Endodermal cell (in vitro differentiated cells): ENCODE results near the gene DCTN4. TPM values are rescaled to one million over a fixed set of nuclear protein-coding genes. Genes with fewer than 3 reads are reported as not detected.

ENCODE experiments used
- DNase-seq: peaks from one replicate; pipeline ENCODE4 v3.0.0-alpha.2; 2017
- H3K27ac ChIP-seq: 2 replicates; pipeline ENCODE4 v1.5.1; 2013; ENCODE audit warnings: mild to moderate bottlenecking, low read depth, low read length, moderate library complexity
- H3K27me3 ChIP-seq: 2 replicates; pipeline ENCODE4 v1.6.1; 2013; ENCODE audit warnings: mild to moderate bottlenecking, low read length, moderate library complexity; ENCODE audit not compliant: insufficient read depth, control insufficient read depth, poor library complexity, severe bottlenecking
- H3K36me3 ChIP-seq: 2 replicates; pipeline ENCODE4 v1.7.0; 2013; ENCODE audit warnings: mild to moderate bottlenecking, low read length, moderate library complexity; ENCODE audit not compliant: control insufficient read depth, insufficient read depth
- H3K4me1 ChIP-seq: one replicate; pipeline ENCODE4 v1.7.0; 2013; ENCODE audit warnings: low read length; ENCODE audit not compliant: control insufficient read depth, insufficient read depth
- H3K4me3 ChIP-seq: 2 replicates; pipeline ENCODE4 v1.5.1; 2013; ENCODE audit warnings: mild to moderate bottlenecking, low read length, moderate library complexity
- H3K9ac ChIP-seq: 2 replicates; pipeline ENCODE4 v1.6.1; 2013; ENCODE audit warnings: mild to moderate bottlenecking, low read length, moderate library complexity; ENCODE audit not compliant: poor library complexity, severe bottlenecking; ENCODE audit errors: extremely low read depth
- H3K9me3 ChIP-seq: 2 replicates; pipeline ENCODE4 v1.6.1; 2013; ENCODE audit warnings: mild to moderate bottlenecking, low read length, moderate library complexity; ENCODE audit not compliant: control insufficient read depth
- H3K27ac Mint-ChIP-seq: 2 replicates; pipeline ENCODE4 v1.8.0; 2020; ENCODE audit warnings: mixed read lengths
- H3K27me3 Mint-ChIP-seq: 2 replicates; pipeline ENCODE4 v1.8.0; 2021; ENCODE audit warnings: mild to moderate bottlenecking, mixed read lengths; ENCODE audit not compliant: insufficient read depth
- H3K36me3 Mint-ChIP-seq: 2 replicates; pipeline ENCODE4 v1.8.0; 2020; ENCODE audit warnings: low read depth, mixed read lengths
- H3K4me1 Mint-ChIP-seq: 2 replicates; pipeline ENCODE4 v1.8.0; 2020; ENCODE audit warnings: mixed read lengths
- H3K4me3 Mint-ChIP-seq: 2 replicates; pipeline ENCODE4 v1.8.0; 2020; ENCODE audit warnings: mild to moderate bottlenecking, moderate library complexity, mixed read lengths
- H3K9me3 Mint-ChIP-seq: 2 replicates; pipeline ENCODE4 v1.8.0; 2020; ENCODE audit warnings: mild to moderate bottlenecking, mixed read lengths
- CTCF ChIP-seq: fragments of 200-600 bp; sonication (generic); conservative IDR thresholded peaks from 2 replicates; pipeline ENCODE4 v1.5.0; 2021; ENCODE audit warnings: antibody characterized with exemption, mild to moderate bottlenecking
- WGBS, 2 experiments: methylation state at CpG; one replicate each; pipeline versions ENCODE4 v1.1.5 to v1.1.7; 2013; ENCODE audit warnings: missing lambda C conversion rate in 2 of 2, mixed read lengths in 1 of 2; ENCODE audit not compliant: insufficient coverage in 1 of 2, insufficient read length in 1 of 2; 5-methylcytosine and 5-hydroxymethylcytosine counted together
- total RNA-seq, 2 donors: library from RNA; stranded (reverse); fragmentation: NEBNext Ultra II Directional in 1 of 2; extraction: Animal tissue kit (Norgen Biotek cat#: 25700) in 1 of 2; gene quantifications; 2 replicates in 1 of 2; 3 replicates in 1 of 2; pipeline ENCODE4 v1.2.1, GENCODE V29; 2021

DCTN4 gene
- total RNA-seq, 2 donors from 2014 or later, result 51.5 to 64.3 TPM

GRCh38 chr5:150788977-150789376 lies 30.2 kb upstream of the DCTN4 start:
- H3K4me1 ChIP-seq, result peaks cover 4% of the 10 kb centered on the region
- no peak for DNase-seq
- Mint-ChIP-seq H3K9me3 (peaks cover 12% of the 10 kb centered on the region), H3K36me3 (peaks cover 5% of the 10 kb centered on the region), H3K27ac (no peak overlapping the region), H3K4me3 (no peak overlapping the region), H3K4me1 (peaks cover 22% of the 10 kb centered on the region), H3K27me3 (no peaks in the 10 kb centered on the region)
- H3K9me3 ChIP-seq, result peaks cover 16% of the 10 kb centered on the region
- no peaks in the 10 kb centered on the region for H3K27me3 ChIP-seq
- H3K36me3 ChIP-seq, result no peaks in the 10 kb centered on the region
- no peak overlapping the region for H3K4me3 ChIP-seq
- TF ChIP-seq CTCF, result no peak
- H3K9ac ChIP-seq, result no peak overlapping the region
- H3K27ac ChIP-seq, result no peak overlapping the region

DNA sequence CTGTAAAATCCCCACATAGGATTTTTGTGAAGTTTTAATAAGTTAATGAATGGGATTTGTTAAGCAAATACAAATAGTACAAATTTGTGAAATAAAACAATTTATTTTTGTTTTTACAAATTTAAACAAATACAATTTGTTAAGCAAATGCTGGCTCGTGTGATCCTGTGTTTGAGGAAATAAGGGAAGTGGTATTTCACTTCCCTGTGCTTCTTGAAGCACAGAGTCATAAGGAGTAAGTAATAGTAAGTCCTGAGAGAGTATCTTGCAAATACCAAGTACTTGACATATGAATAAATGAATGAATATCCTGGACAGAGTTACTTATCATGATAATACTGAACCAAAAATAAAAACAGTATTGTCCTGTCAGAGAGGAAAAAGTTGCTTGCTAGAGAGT lies 28.8 kb upstream of the DCTN4 start:
- Mint-ChIP-seq H3K4me3 (no peak overlapping the region), H3K9me3 (peaks cover 12% of the 10 kb centered on the region), H3K4me1 (peaks cover 16% of the 10 kb centered on the region), H3K27ac (no peak overlapping the region), H3K36me3 (peaks cover 5% of the 10 kb centered on the region), H3K27me3 (no peaks in the 10 kb centered on the region)
- TF ChIP-seq CTCF, result no peak
- no peak overlapping the region for H3K9ac ChIP-seq
- H3K4me3 ChIP-seq, result no peak overlapping the region
- H3K4me1 ChIP-seq, result peaks cover 4% of the 10 kb centered on the region
- no peaks in the 10 kb centered on the region for H3K36me3 ChIP-seq
- no peak overlapping the region for H3K27ac ChIP-seq
- WGBS, 2 experiments, result 67% methylated on average over 1 of the region's 1 CpG; no CpG with 5 or more reads in 1 of the 2 experiments
- DNase-seq, result no peak
- H3K27me3 ChIP-seq, result no peaks in the 10 kb centered on the region
- peaks cover 16% of the 10 kb centered on the region for H3K9me3 ChIP-seq

- H3K9me3 Mint-ChIP-seq, result peaks cover 12% of the 10 kb centered on the region
- peaks cover 22% of the 10 kb centered on the region for H3K4me1 Mint-ChIP-seq
- Histone ChIP-seq H3K4me3 (no peak overlapping the region), H3K36me3 (no peaks in the 10 kb centered on the region), H3K9ac (no peak overlapping the region), H3K9me3 (peaks cover 16% of the 10 kb centered on the region), H3K4me1 (peaks cover 9% of the 10 kb centered on the region), H3K27me3 (no peaks in the 10 kb centered on the region), H3K27ac (no peak overlapping the region)
- H3K27me3 Mint-ChIP-seq, result no peaks in the 10 kb centered on the region
- TF ChIP-seq CTCF, result no peak
- H3K4me3 Mint-ChIP-seq, result no peak overlapping the region
- H3K36me3 Mint-ChIP-seq, result peaks cover 5% of the 10 kb centered on the region
- H3K27ac Mint-ChIP-seq, result no peak overlapping the region
- DNase-seq, result no peak
- 89 to 90% methylated on average over 1 of the region's 1 CpG for WGBS, 2 experiments
Measured at GRCh38 chr5:150786876-150787275, 28.1 kb upstream of the DCTN4 start.
